ENCODE data around the gene PHACTR1. TPM values are rescaled to one million over a fixed set of nuclear protein-coding genes. Genes with fewer than 3 reads are reported as not detected.
"Not testable (repeated sequence)": the region's sequence is repeated elsewhere in the genome, so short reads cannot be mapped to it uniquely, and the experiment has no call there.

Gene PHACTR1
- total RNA-seq, 4 donors from 2014 or later = 2.0 to 8.3 (median 4.5) TPM

GRCh38 chr6:12753036-12753435, 36.5 kb downstream of the PHACTR1 start:
- Histone ChIP-seq H3K9me3 (no peaks in the 10 kb centered on the region), H3K4me1 (no peaks in the 10 kb centered on the region), H3K36me3 (no peaks in the 10 kb centered on the region), H3K27ac (no peak overlapping the region), H3K4me3 (no peak overlapping the region), H3K27me3 (no peaks in the 10 kb centered on the region)
- no peak for DNase-seq
- intact Hi-C loops (cut with DNase I; ENCODE audit: low total_unique reads) = no loop called here
- no peak for TF ChIP-seq CTCF (IDR thresholded peaks at IDR 0.05)
- no peak for TF ChIP-seq POLR2A (IDR thresholded peaks at IDR 0.05)

DNA sequence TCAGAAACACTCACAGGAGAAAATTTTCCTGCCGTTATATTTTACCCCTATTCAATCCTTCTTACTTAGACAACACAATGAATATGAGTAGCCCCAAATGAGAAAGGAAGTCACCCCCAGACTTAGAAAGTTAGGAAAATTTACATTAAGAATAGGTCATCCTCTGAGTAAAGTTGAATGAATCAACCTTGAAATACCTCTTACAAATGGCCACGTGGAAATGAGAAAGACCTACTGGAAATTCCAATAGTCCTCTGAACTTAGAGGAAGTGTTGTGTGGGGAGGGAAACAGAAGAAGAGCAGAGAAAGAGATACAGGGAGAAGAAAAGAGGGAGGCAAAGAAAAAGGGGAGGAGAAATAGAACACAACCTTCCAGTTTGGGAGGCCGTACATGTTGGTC, 43.7 kb downstream of the PHACTR1 start:
- Histone ChIP-seq H3K9me3 (no peaks in the 10 kb centered on the region), H3K4me1 (no peaks in the 10 kb centered on the region), H3K27me3 (no peaks in the 10 kb centered on the region), H3K36me3 (no peaks in the 10 kb centered on the region), H3K27ac (no peak overlapping the region), H3K4me3 (no peak overlapping the region)
- intact Hi-C loops (cut with DNase I; ENCODE audit: low total_unique reads) = no loop called here
- no peak for DNase-seq
- TF ChIP-seq CTCF (IDR thresholded peaks at IDR 0.05) (no peak), POLR2A (IDR thresholded peaks at IDR 0.05) (no peak)

DNA sequence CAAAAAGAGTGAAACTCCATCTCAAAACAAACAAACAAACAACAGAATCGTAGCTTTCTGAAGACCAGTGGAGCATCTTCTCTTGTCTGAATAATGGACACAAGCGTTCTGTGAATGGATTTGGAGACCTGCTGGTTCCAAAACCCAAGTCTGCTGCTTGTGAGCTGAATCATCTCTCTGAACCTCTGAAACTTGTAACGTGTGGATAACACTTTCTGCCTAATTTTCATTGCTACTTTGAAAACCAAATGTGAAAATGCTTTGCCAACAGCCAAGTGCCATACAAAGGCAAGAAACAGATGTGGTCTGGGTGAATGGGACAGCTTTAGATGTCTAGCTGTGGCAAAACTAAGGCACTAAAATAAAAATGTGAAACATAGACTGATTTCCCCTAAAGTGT, 44.3 kb downstream of the PHACTR1 start:
- no peak overlapping the region for H3K4me3 ChIP-seq
- no peak for DNase-seq
- no peak overlapping the region for H3K27ac ChIP-seq
- H3K9me3 ChIP-seq = no peaks in the 10 kb centered on the region
- TF ChIP-seq POLR2A (IDR thresholded peaks at IDR 0.05) (no peak), CTCF (IDR thresholded peaks at IDR 0.05) (no peak)
- no peaks in the 10 kb centered on the region for H3K4me1 ChIP-seq
- intact Hi-C loops (cut with DNase I; ENCODE audit: low total_unique reads) = no loop called here
- no peaks in the 10 kb centered on the region for H3K27me3 ChIP-seq
- H3K36me3 ChIP-seq = no peaks in the 10 kb centered on the region

DNA sequence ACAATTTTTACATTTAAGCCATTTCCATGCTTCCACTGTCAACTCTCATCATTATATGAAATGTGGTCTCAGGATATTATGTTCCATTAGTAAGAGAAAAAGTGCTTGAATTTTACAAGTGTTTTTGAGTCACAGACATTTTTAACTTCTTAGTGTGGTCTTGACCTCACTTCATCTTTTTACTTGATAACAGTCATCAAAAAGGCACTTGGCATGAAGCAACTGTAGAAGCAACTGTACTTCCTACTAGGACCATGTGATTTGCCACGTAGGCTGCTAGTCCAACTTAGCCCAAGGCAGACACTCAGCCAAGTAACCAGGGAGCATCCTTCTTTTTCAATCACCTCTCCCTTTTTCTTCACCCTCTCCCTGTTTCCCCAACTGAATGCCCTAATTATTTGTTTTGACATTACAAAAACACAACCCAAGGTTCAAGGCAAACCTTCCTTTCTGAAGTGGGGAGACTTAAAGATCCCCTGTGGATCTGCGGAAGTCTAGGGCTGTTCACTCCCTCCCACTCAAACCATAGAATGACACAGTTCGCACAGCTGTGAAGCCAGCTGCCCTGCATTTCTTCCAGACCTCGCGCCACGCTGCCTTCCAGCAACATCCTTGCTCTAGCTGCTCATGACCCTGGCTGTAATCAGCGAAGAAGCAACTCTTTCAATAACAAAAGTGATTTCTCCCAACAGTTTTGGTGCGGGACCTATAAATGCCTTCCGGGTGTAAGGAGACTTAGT, 45.0 kb downstream of the PHACTR1 start:
- Histone ChIP-seq H3K4me3 (no peak overlapping the region), H3K4me1 (no peaks in the 10 kb centered on the region), H3K36me3 (no peaks in the 10 kb centered on the region), H3K27ac (no peak overlapping the region), H3K9me3 (no peaks in the 10 kb centered on the region), H3K27me3 (no peaks in the 10 kb centered on the region)
- TF ChIP-seq POLR2A (IDR thresholded peaks at IDR 0.05) (no peak), CTCF (IDR thresholded peaks at IDR 0.05) (no peak)
- DNase-seq = no peak
- intact Hi-C loops (cut with DNase I; ENCODE audit: low total_unique reads) = no loop called here

DNA sequence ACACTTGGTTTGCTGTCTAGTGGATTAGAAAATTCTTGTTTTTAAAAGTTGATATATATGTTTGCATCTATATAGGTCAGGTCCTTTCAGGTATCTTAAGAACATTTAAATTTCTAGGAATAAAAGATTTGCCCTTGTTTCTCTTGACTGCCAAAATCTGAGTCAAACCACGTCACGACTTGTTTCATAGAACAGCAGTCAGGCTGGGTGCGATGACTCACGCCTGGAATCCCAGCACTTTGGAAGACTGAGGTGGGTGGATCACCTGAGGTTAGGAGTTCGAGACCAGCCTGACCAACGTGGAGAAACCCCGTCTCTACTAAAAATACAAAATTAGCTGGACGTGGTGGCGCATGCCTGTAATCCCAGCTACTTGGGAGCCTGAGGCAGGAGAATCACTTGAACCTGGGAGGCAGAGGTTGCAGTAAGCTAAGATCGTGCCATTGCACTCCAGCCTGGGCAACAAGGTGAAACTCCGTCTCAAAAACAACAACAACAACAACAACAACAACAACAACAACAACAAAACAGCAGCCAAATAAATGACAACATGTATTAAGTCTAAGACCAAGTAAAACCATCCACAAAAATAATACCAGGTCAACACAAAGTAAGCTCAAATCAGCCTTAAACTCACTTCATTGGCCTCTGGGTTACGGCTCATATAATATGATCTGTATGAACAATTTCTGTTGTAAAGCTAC, 46.3 kb downstream of the PHACTR1 start:
- H3K36me3 ChIP-seq; H3K4me1 ChIP-seq; H3K4me3 ChIP-seq; H3K9me3 ChIP-seq; H3K27ac ChIP-seq; DNase-seq; intact Hi-C loops (cut with DNase I; ENCODE audit: low total_unique reads); H3K27me3 ChIP-seq: not testable (repeated sequence)
